T-cell (primary cell): Measurements from ENCODE around the gene HLCS. TPM values are rescaled to one million over a fixed set of nuclear protein-coding genes. Genes with fewer than 3 reads are reported as not detected.

Experiments used
- ATAC-seq, 4 experiments: fragments of 200-7000 bp in 3 of 4; fragments of 150-1000 bp in 1 of 4; cut with Tn5 transposase; replicated peaks in 1 of 4; 1 replicate in 3 of 4; 2 replicates in 1 of 4; pipeline ENCODE4 v1.10.0; 2021; ENCODE audit warnings: moderate library complexity in 3 of 4, mild to moderate bottlenecking in 2 of 4, moderate number of reproducible peaks in 1 of 4
- CTCF ChIA-PET, 2 donors: fragments of 300-600 bp; sonication (Branson Sonifier 250); formaldehyde crosslinking; loops; one replicate each; lab custom pipeline; 2022; ENCODE audit warnings: antibody characterized with exemption in 2 of 2; lab: Charles Lee
- POLR2A ChIA-PET, 2 donors: fragments of 300-600 bp; sonication (Branson Sonifier 250); formaldehyde crosslinking; loops; one replicate each; lab custom pipeline; 2022; ENCODE audit warnings: antibody characterized with exemption in 2 of 2; lab: Charles Lee
- DNase-seq, 35 experiments: peaks; one replicate each; pipeline versions ENCODE4 v3.0.0 to v3.0.0-alpha.2; 2013 to 2023
- H3K27ac ChIP-seq: one replicate; pipeline ENCODE4 v1.5.1; 2013; ENCODE audit warnings: low read length
- H3K27me3 ChIP-seq, 2 experiments: replicated peaks in 1 of 2; 1 replicate in 1 of 2; 2 replicates in 1 of 2; pipeline versions ENCODE4 v1.6.1 to v1.7.0; 2013; ENCODE audit warnings: low read length in 1 of 2, mixed read lengths in 1 of 2; ENCODE audit not compliant: control insufficient read depth in 2 of 2, insufficient read depth in 2 of 2; ENCODE audit errors: extremely low read depth in 1 of 2
- H3K36me3 ChIP-seq, 2 donors: 1 replicate in 1 of 2; 2 replicates in 1 of 2; pipeline versions ENCODE4 v1.6.1 to v1.7.0; 2013; ENCODE audit warnings: low read length in 1 of 2; ENCODE audit not compliant: control insufficient read depth in 2 of 2, insufficient read depth in 1 of 2; ENCODE audit errors: extremely low read depth in 1 of 2
- H3K4me1 ChIP-seq, 2 experiments: 1 replicate in 1 of 2; 2 replicates in 1 of 2; pipeline versions ENCODE4 v1.6.1 to v1.7.0; 2013; ENCODE audit warnings: low read length in 2 of 2, mixed read lengths in 1 of 2; ENCODE audit not compliant: insufficient read depth in 2 of 2, control insufficient read depth in 1 of 2; ENCODE audit errors: extremely low read depth in 1 of 2
- H3K4me3 ChIP-seq, 2 donors: 1 replicate in 1 of 2; 2 replicates in 1 of 2; pipeline versions ENCODE4 v1.5.1 to v1.7.0; 2013; ENCODE audit warnings: mild to moderate bottlenecking in 2 of 2, low read length in 1 of 2, moderate library complexity in 1 of 2; ENCODE audit not compliant: control insufficient read depth in 1 of 2; ENCODE audit errors: extremely low read depth in 1 of 2
- H3K9me3 ChIP-seq: 2 replicates; pipeline ENCODE4 v1.7.0; 2013
- H3K27ac Mint-ChIP-seq, 2 donors: one replicate each; pipeline ENCODE4 v1.8.0; 2020 to 2021; ENCODE audit warnings: mild to moderate bottlenecking in 2 of 2, mixed read lengths in 2 of 2
- H3K27me3 Mint-ChIP-seq, 2 donors: one replicate each; pipeline ENCODE4 v1.8.0; 2021 to 2022; ENCODE audit warnings: mixed read lengths in 2 of 2
- H3K36me3 Mint-ChIP-seq: one replicate; pipeline ENCODE4 v1.8.0; 2021; ENCODE audit warnings: mixed read lengths
- H3K4me1 Mint-ChIP-seq, 3 donors: one replicate each; pipeline ENCODE4 v1.8.0; 2020 to 2022; ENCODE audit warnings: mixed read lengths in 3 of 3, mild to moderate bottlenecking in 1 of 3
- H3K4me3 Mint-ChIP-seq, 3 donors: one replicate each; pipeline ENCODE4 v1.8.0; 2020 to 2022; ENCODE audit warnings: mild to moderate bottlenecking in 3 of 3, mixed read lengths in 3 of 3, moderate library complexity in 3 of 3
- H3K9me3 Mint-ChIP-seq, 3 donors: one replicate each; pipeline ENCODE4 v1.8.0; 2020 to 2022; ENCODE audit warnings: mixed read lengths in 3 of 3
- WGBS: methylation state at CpG from one replicate; pipeline ENCODE4 v1.1.5; 2013; ENCODE audit warnings: missing lambda C conversion rate; ENCODE audit not compliant: insufficient coverage; 5-methylcytosine and 5-hydroxymethylcytosine counted together
- total RNA-seq, 35 experiments: library from RNA in 6 of 35; stranded (reverse) in 6 of 35; fragments of 120-200 nt in 1 of 35; gene quantifications; one replicate each; pipeline versions ENCODE4 v1.2.1 to v1.2.4 and lab custom pipeline; 2013 to 2026

The HLCS gene
- total RNA-seq, 5 donors from 2014 or later (not counting 1 experiment from before 2014, with no cell fraction given) = 13.0 to 15.6 (median 13.8) TPM

- Mint-ChIP-seq H3K4me3 (no peak overlapping the region), H3K27ac (no peak overlapping the region), H3K36me3 (peaks cover 25% of the 10 kb centered on the region), H3K4me1 (no peaks in the 10 kb centered on the region), H3K27me3 (no peaks in the 10 kb centered on the region), H3K9me3 (no peaks in the 10 kb centered on the region)
- no peaks in the 10 kb centered on the region for H3K36me3 ChIP-seq
- no peak overlapping the region for H3K27ac ChIP-seq
- no peaks in the 10 kb centered on the region for H3K4me1 ChIP-seq
- ATAC-seq (no peak), DNase-seq (no peak)
- ChIA-PET CTCF (interaction anchor here in 1 of 2 donors (0.7 kb wide), 1 partner anchor 301 kb away, joined by 9 read pairs; no protein-coding TSS in a partner anchor), POLR2A (no interaction called here)
- no CpG with 5 or more reads among the region's 4 CpGs for WGBS
- no peak overlapping the region for H3K4me3 ChIP-seq
- H3K9me3 ChIP-seq = no peaks in the 10 kb centered on the region
- no peaks in the 10 kb centered on the region for H3K27me3 ChIP-seq
Observed at GRCh38 chr21:36815284-36815683, 151.2 kb downstream of the HLCS start.

GRCh38 chr21:36813052-36813451 lies 153.4 kb downstream of the HLCS start:
- Histone ChIP-seq H3K27ac (no peak overlapping the region), H3K36me3 (no peaks in the 10 kb centered on the region), H3K4me3 (no peak overlapping the region), H3K4me1 (no peaks in the 10 kb centered on the region), H3K27me3 (no peaks in the 10 kb centered on the region), H3K9me3 (no peaks in the 10 kb centered on the region)
- Mint-ChIP-seq H3K4me3 (no peak overlapping the region), H3K9me3 (no peaks in the 10 kb centered on the region), H3K27me3 (no peaks in the 10 kb centered on the region), H3K36me3 (peaks cover 19% of the 10 kb centered on the region), H3K27ac (no peak overlapping the region), H3K4me1 (no peaks in the 10 kb centered on the region)
- whole genome bisulfite sequencing = 100% methylated on average over 2 of the region's 3 CpGs
- CTCF ChIA-PET = no interaction called here
- POLR2A ChIA-PET = interaction anchor here in 1 of 2 donors (0.5 kb wide), 1 partner anchor 118 kb away, joined by 5 read pairs; no protein-coding TSS in a partner anchor
- ATAC-seq = no peak
- no peak for DNase-seq

GRCh38 chr21:36811762-36812161 lies 154.7 kb downstream of the HLCS start:
- 90% methylated on average over 4 of the region's 7 CpGs for WGBS
- no peaks in the 10 kb centered on the region for H3K27me3 ChIP-seq

GRCh38 chr21:36810443-36810842 lies 156.0 kb downstream of the HLCS start:
- DNase-seq (no peak), ATAC-seq (no peak)
- H3K27me3 Mint-ChIP-seq = no peaks in the 10 kb centered on the region
- H3K4me3 Mint-ChIP-seq = no peak overlapping the region
- H3K36me3 Mint-ChIP-seq = peaks cover 28% of the 10 kb centered on the region
- Histone ChIP-seq H3K27ac (no peak overlapping the region), H3K27me3 (no peaks in the 10 kb centered on the region), H3K4me1 (no peaks in the 10 kb centered on the region), H3K4me3 (no peak overlapping the region), H3K36me3 (no peaks in the 10 kb centered on the region), H3K9me3 (no peaks in the 10 kb centered on the region)
- no CpG with 5 or more reads among the region's 2 CpGs for WGBS
- no peaks in the 10 kb centered on the region for H3K9me3 Mint-ChIP-seq
- no peaks in the 10 kb centered on the region for H3K4me1 Mint-ChIP-seq
- H3K27ac Mint-ChIP-seq = no peak overlapping the region
- ChIA-PET POLR2A (no interaction called here), CTCF (no interaction called here)

More at GRCh38 chr21:36811762-36812161, 154.7 kb downstream of the HLCS start:
- ChIA-PET POLR2A (no interaction called here), CTCF (no interaction called here)
- Mint-ChIP-seq H3K27me3 (no peaks in the 10 kb centered on the region), H3K9me3 (no peaks in the 10 kb centered on the region), H3K27ac (no peak overlapping the region), H3K4me3 (no peak overlapping the region), H3K36me3 (peaks cover 21% of the 10 kb centered on the region), H3K4me1 (no peaks in the 10 kb centered on the region)
- no peak for ATAC-seq
- no peak for DNase-seq
- no peaks in the 10 kb centered on the region for H3K4me1 ChIP-seq
- no peak overlapping the region for H3K4me3 ChIP-seq
- H3K27ac ChIP-seq = no peak overlapping the region
- H3K36me3 ChIP-seq = no peaks in the 10 kb centered on the region
- H3K9me3 ChIP-seq = no peaks in the 10 kb centered on the region

DNA sequence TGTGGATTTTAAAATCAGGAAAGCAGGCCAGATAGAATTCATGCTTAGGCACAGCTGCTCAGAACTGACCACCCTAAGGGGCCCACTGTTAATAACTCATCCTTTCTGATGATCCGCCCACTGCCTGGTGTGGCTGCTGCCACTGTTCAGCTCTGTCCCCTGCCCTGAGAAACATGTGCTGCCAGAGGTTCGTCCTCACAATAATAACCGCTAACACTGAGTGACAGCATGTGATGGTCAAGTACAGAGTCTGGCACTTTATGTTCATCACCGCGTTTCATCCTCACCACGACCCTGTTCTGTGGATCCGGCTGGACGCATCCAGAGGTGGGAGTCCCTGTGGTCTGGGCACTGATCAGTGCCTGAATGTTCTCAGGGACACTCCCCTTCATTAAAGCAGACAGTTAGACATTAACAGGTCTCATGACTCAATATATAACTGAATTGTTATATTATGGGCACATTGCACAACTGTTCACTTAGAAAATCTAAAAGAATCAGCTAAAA lies 159.0 kb downstream of the HLCS start:
- Mint-ChIP-seq H3K9me3 (no peaks in the 10 kb centered on the region), H3K27ac (no peak overlapping the region), H3K27me3 (no peaks in the 10 kb centered on the region), H3K4me1 (no peaks in the 10 kb centered on the region), H3K36me3 (peaks cover 50% of the 10 kb centered on the region), H3K4me3 (no peak overlapping the region)
- no peak overlapping the region for H3K27ac ChIP-seq
- ATAC-seq = no peak
- H3K4me1 ChIP-seq = no peaks in the 10 kb centered on the region
- ChIA-PET POLR2A (no interaction called here), CTCF (interaction anchor here (0.5 to 0.9 kb wide), 2 partner anchors 11 to 247 kb away, joined by 3 to 6 read pairs; no protein-coding TSS in a partner anchor)
- no peaks in the 10 kb centered on the region for H3K9me3 ChIP-seq
- 93% methylated on average over 3 of the region's 8 CpGs for WGBS
- no peak for DNase-seq
- no peaks in the 10 kb centered on the region for H3K36me3 ChIP-seq
- no peak overlapping the region for H3K4me3 ChIP-seq
- no peaks in the 10 kb centered on the region for H3K27me3 ChIP-seq

DNA sequence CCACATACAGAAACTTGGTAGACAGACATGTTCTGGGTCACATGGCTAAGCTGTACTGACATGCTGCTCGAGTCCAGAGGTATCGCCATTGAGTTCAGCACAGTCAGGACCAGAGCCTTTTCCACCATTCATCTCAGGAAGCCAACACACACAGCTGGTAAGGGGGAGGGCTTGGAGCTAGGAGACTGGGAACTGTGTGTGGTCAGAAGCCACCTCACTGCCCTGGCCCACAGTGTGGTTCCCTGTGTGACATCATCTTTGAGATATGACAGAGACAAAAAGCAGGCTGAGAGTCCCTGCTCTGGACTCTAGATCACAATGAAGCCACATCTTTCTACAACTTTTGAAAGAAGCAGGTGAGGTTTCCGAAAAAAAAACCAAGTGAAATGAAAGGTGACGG lies 160.4 kb downstream of the HLCS start:
- Histone ChIP-seq H3K4me3 (no peak overlapping the region), H3K36me3 (no peaks in the 10 kb centered on the region), H3K27ac (no peak overlapping the region), H3K27me3 (no peaks in the 10 kb centered on the region), H3K9me3 (no peaks in the 10 kb centered on the region), H3K4me1 (no peaks in the 10 kb centered on the region)
- H3K27me3 Mint-ChIP-seq = no peaks in the 10 kb centered on the region
- H3K4me3 Mint-ChIP-seq = no peak overlapping the region
- POLR2A ChIA-PET = no interaction called here
- no peak for DNase-seq
- WGBS = 100% methylated on average over 1 of the region's 4 CpGs
- CTCF ChIA-PET = no interaction called here
- peaks cover 49% of the 10 kb centered on the region for H3K36me3 Mint-ChIP-seq
- H3K27ac Mint-ChIP-seq = no peak overlapping the region
- no peaks in the 10 kb centered on the region for H3K4me1 Mint-ChIP-seq
- H3K9me3 Mint-ChIP-seq = no peaks in the 10 kb centered on the region
- ATAC-seq = no peak
